Measurements from ENCODE around the gene AZI2. TPM values are rescaled to one million over a fixed set of nuclear protein-coding genes. Genes with fewer than 3 reads are reported as not detected.

AZI2 gene
- total and polyA plus RNA-seq, 4 donors, result 17.1 to 30.4 (median 22.2) TPM

GRCh38 chr3:28388978-28389377, 40.4 kb upstream of the AZI2 start:
- no peak overlapping the region for H3K9ac ChIP-seq (ENCODE audit: low read depth in 1 of 2, low read length in 2 of 2)
- TF ChIP-seq REST (IDR thresholded peaks at IDR 0.05) (no peak), SP1 (IDR thresholded peaks at IDR 0.05) (no peak), FOXA2 (IDR thresholded peaks at IDR 0.05) (no peak), ATF3 (IDR thresholded peaks at IDR 0.05) (no peak), CTCF (IDR thresholded peaks at IDR 0.05; ENCODE audit: low read depth, low read length, missing input control) (no peak), HNF4G (IDR thresholded peaks at IDR 0.05) (no peak), TAF1 (conservative IDR thresholded peaks at IDR 0.05) (no peak), FOXA1 (IDR thresholded peaks at IDR 0.05) (no peak), RXRA (IDR thresholded peaks at IDR 0.05) (no peak), YY1 (IDR thresholded peaks at IDR 0.05) (no peak), GABPA (IDR thresholded peaks at IDR 0.05 in 1 of 2, conservative IDR thresholded peaks at IDR 0.05 in 1 of 2) (no peak), ZBTB33 (IDR thresholded peaks at IDR 0.05) (no peak), EGR1 (IDR thresholded peaks at IDR 0.05; ENCODE audit: low read depth in 2 of 2) (no peak), RAD21 (IDR thresholded peaks at IDR 0.05) (no peak), MAX (IDR thresholded peaks at IDR 0.05) (no peak), NR2F2 (IDR thresholded peaks at IDR 0.05) (no peak), JUND (IDR thresholded peaks at IDR 0.05) (no peak), HNF4A (conservative IDR thresholded peaks at IDR 0.05) (no peak)
- no peak overlapping the region for H3K4me3 ChIP-seq (ENCODE audit: low read depth in 1 of 3, low read length in 3 of 3)
- 86% methylated on average over 1 of the region's 1 CpG for WGBS
- no peak for DNase-seq (ENCODE audit: low spot score)
- H3K4me1 ChIP-seq (ENCODE audit: control insufficient read depth in 4 of 4, insufficient read depth in 4 of 4, low read length in 3 of 4), result no peaks in the 10 kb centered on the region
- no peak overlapping the region for H3K27ac ChIP-seq (ENCODE audit: low read depth in 1 of 2, low read length in 2 of 2)
- H3K9me3 ChIP-seq (ENCODE audit: control insufficient read depth in 4 of 4, low read length in 3 of 4), result peaks cover 0 to 4% (median under 1%) of the 10 kb centered on the region in 4 donors
- no peaks in the 10 kb centered on the region for H3K36me3 ChIP-seq (ENCODE audit: control insufficient read depth in 4 of 4, insufficient read depth in 3 of 4, low read depth in 1 of 4, low read length in 3 of 4)
- H3K27me3 ChIP-seq (ENCODE audit: control insufficient read depth in 4 of 4, insufficient read depth in 4 of 4, low read length in 3 of 4), result no peaks in the 10 kb centered on the region
